IMR-90 (cell line): ENCODE results near the gene MYOM1. TPM values are rescaled to one million over a fixed set of nuclear protein-coding genes. Genes with fewer than 3 reads are reported as not detected.

Experiments
- ATAC-seq: fragments of 200-7000 bp; cut with Tn5 transposase; 2 replicates; pipeline ENCODE4 v1.9.1; 2020; ENCODE audit warnings: low read depth, mild to moderate bottlenecking, moderate library complexity
- BruUV-seq: library from RNA; stranded (reverse); fragments of 400-500 nt; replicated peaks from 2 replicates; lab custom pipeline; 2021; lab: Mats Ljungman, UMichigan
- CTCF ChIA-PET: fragments of 300-600 bp; formaldehyde crosslinking; extraction: SDS; loops from one replicate; lab custom pipeline; 2021; ENCODE audit warnings: antibody characterized with exemption; lab: Yijun Ruan, JAX
- POLR2A ChIA-PET: fragments of 300-600 bp; sonication (Branson Sonifier 250); formaldehyde crosslinking; loops from one replicate; lab custom pipeline; 2022; ENCODE audit warnings: antibody characterized with exemption; ENCODE audit not compliant: unreplicated experiment; lab: Charles Lee
- DNase-seq: peaks from one replicate; pipeline ENCODE4 v3.0.0; 2013
- H2AFZ ChIP-seq: replicated peaks from 2 replicates; pipeline ENCODE3; 2013; ENCODE audit warnings: low read length, mild to moderate bottlenecking; ENCODE audit not compliant: poor library complexity
- H2AK5ac ChIP-seq: 2 replicates; pipeline ENCODE4 v1.6.1; 2013; ENCODE audit warnings: low read depth, low read length, inconsistent platforms
- H2AK9ac ChIP-seq: replicated peaks from 2 replicates; pipeline ENCODE3; 2013; ENCODE audit warnings: mild to moderate bottlenecking, low read depth, low read length, moderate library complexity; ENCODE audit not compliant: poor library complexity
- H2BK120ac ChIP-seq: 2 replicates; pipeline ENCODE4 v1.6.1; 2013; ENCODE audit warnings: low read depth, low read length, inconsistent platforms
- H2BK15ac ChIP-seq: 3 replicates; pipeline ENCODE4 v1.6.1; 2013; ENCODE audit warnings: low read depth, low read length, inconsistent platforms
- H2BK20ac ChIP-seq: 2 replicates; pipeline ENCODE4 v1.6.1; 2013; ENCODE audit warnings: low read depth, mild to moderate bottlenecking, inconsistent platforms, low read length, moderate library complexity
- H2BK5ac ChIP-seq: 2 replicates; pipeline ENCODE4 v1.6.1; 2013; ENCODE audit warnings: mild to moderate bottlenecking, low read depth, low read length, inconsistent platforms; ENCODE audit not compliant: poor library complexity, severe bottlenecking
- H3K14ac ChIP-seq: replicated peaks from 2 replicates; pipeline ENCODE4 v1.6.1; 2013; ENCODE audit warnings: low read depth, low read length, inconsistent platforms
- H3K18ac ChIP-seq: 2 replicates; pipeline ENCODE4 v1.6.1; 2013; ENCODE audit warnings: low read depth, low read length, control low read depth
- H3K23ac ChIP-seq: 2 replicates; pipeline ENCODE4 v1.6.1; 2013; ENCODE audit warnings: low read depth, low read length, inconsistent platforms
- H3K27ac ChIP-seq: 2 replicates; pipeline ENCODE4 v1.5.1; 2013; ENCODE audit warnings: mild to moderate bottlenecking, control low read depth, low read length; ENCODE audit not compliant: insufficient read depth
- H3K27me3 ChIP-seq: 2 replicates; pipeline ENCODE4 v1.6.1; 2013; ENCODE audit warnings: low read length; ENCODE audit not compliant: control insufficient read depth, insufficient read depth
- H3K36me3 ChIP-seq: 2 replicates; pipeline ENCODE4 v1.6.1; 2013; ENCODE audit warnings: low read length, mixed read lengths; ENCODE audit not compliant: control insufficient read depth, insufficient read depth
- H3K4ac ChIP-seq: 2 replicates; pipeline ENCODE4 v1.6.1; 2013; ENCODE audit warnings: low read depth, low read length, inconsistent platforms
- H3K4me1 ChIP-seq: 2 replicates; pipeline ENCODE4 v1.6.1; 2013; ENCODE audit warnings: low read length, mixed read lengths; ENCODE audit not compliant: control insufficient read depth, insufficient read depth
- H3K4me2 ChIP-seq: 2 replicates; pipeline ENCODE4 v1.6.1; 2013; ENCODE audit warnings: low read depth, mild to moderate bottlenecking, control low read depth, low read length, moderate library complexity
- H3K4me3 ChIP-seq: 2 replicates; pipeline ENCODE4 v1.5.1; 2013; ENCODE audit warnings: low read depth, mild to moderate bottlenecking, control low read depth, low read length, moderate library complexity; ENCODE audit not compliant: insufficient read depth
- H3K56ac ChIP-seq: 2 replicates; pipeline ENCODE4 v1.6.1; 2013; ENCODE audit warnings: low read length, inconsistent platforms; ENCODE audit not compliant: insufficient read depth; ENCODE audit errors: extremely low read depth
- H3K79me1 ChIP-seq, 2 experiments: 2 replicates each; pipeline ENCODE4 v1.6.1; 2013; ENCODE audit warnings: low read length in 2 of 2, inconsistent platforms in 1 of 2, low read depth in 1 of 2
- H3K9ac ChIP-seq: 2 replicates; pipeline ENCODE4 v1.6.1; 2013; ENCODE audit warnings: low read depth, low read length, control low read depth
- H3K9me1 ChIP-seq: 2 replicates; pipeline ENCODE4 v1.6.1; 2013; ENCODE audit warnings: low read length, inconsistent platforms; ENCODE audit not compliant: insufficient read depth
- H3K9me3 ChIP-seq: 2 replicates; pipeline ENCODE4 v1.6.1; 2013; ENCODE audit warnings: low read length; ENCODE audit not compliant: control insufficient read depth, insufficient read depth
- H4K20me1 ChIP-seq: 2 replicates; pipeline ENCODE4 v1.6.1; 2013; ENCODE audit warnings: low read length, inconsistent platforms; ENCODE audit not compliant: insufficient read depth
- H4K5ac ChIP-seq: 2 replicates; pipeline ENCODE4 v1.6.1; 2013; ENCODE audit warnings: mild to moderate bottlenecking, low read depth, low read length, control low read depth
- H4K8ac ChIP-seq, 2 experiments: 2 replicates each; pipeline ENCODE4 v1.6.1; 2013; ENCODE audit warnings: low read depth in 2 of 2, low read length in 2 of 2, control low read depth in 1 of 2, inconsistent platforms in 1 of 2
- H4K91ac ChIP-seq: 2 replicates; pipeline ENCODE4 v1.6.1; 2013; ENCODE audit warnings: low read depth, low read length, inconsistent platforms; ENCODE audit not compliant: insufficient read depth
- BHLHE40 ChIP-seq: fragments of 150-350 bp; IDR thresholded peaks from 2 replicates; pipeline ENCODE4 v1.6.1; 2016; ENCODE audit warnings: mild to moderate bottlenecking, low read depth, low read length
- CEBPB ChIP-seq: IDR thresholded peaks from 2 replicates; pipeline ENCODE4 v1.6.1; 2012; ENCODE audit warnings: low read depth, low read length, improper control_type of control experiment
- CHD1 ChIP-seq: IDR thresholded peaks from 2 replicates; pipeline ENCODE4 v1.6.1; 2012; ENCODE audit warnings: low read depth, low read length, improper control_type of control experiment
- CTCF ChIP-seq: conservative IDR thresholded peaks from 2 replicates; pipeline ENCODE4 v1.5.1; 2012; ENCODE audit warnings: mild to moderate bottlenecking, low read depth, low read length, improper control_type of control experiment
- ELK1 ChIP-seq: fragments of 150-350 bp; IDR thresholded peaks from 2 replicates; pipeline ENCODE4 v1.6.1; 2016; ENCODE audit warnings: low read depth, mild to moderate bottlenecking, low read length, moderate library complexity, borderline replicate concordance
- FOS ChIP-seq: fragments of 150-350 bp; IDR thresholded peaks from 2 replicates; pipeline ENCODE4 v1.6.1; 2016; ENCODE audit warnings: low read depth, low read length
- MAFK ChIP-seq: IDR thresholded peaks from 2 replicates; pipeline ENCODE4 v1.6.1; 2012; ENCODE audit warnings: low read depth, low read length, improper control_type of control experiment
- MAZ ChIP-seq: IDR thresholded peaks from 2 replicates; pipeline ENCODE4 v1.6.1; 2012; ENCODE audit warnings: low read depth, mild to moderate bottlenecking, low read length, improper control_type of control experiment, moderate library complexity, borderline replicate concordance
- MXI1 ChIP-seq: IDR thresholded peaks from 2 replicates; pipeline ENCODE4 v1.6.1; 2012; ENCODE audit warnings: low read depth, mild to moderate bottlenecking, low read length, moderate library complexity, borderline replicate concordance
- NFE2L2 ChIP-seq: fragments of 150-350 bp; IDR thresholded peaks from 2 replicates; pipeline ENCODE4 v1.6.1; 2016; ENCODE audit warnings: low read depth, mild to moderate bottlenecking, low read length
- POLR2A ChIP-seq: IDR thresholded peaks from 2 replicates; pipeline ENCODE4 v1.6.1; 2012; ENCODE audit warnings: mild to moderate bottlenecking, low read depth, low read length
- RAD21 ChIP-seq: IDR thresholded peaks from 2 replicates; pipeline ENCODE4 v1.6.1; 2012; ENCODE audit warnings: low read length, improper control_type of control experiment
- RCOR1 ChIP-seq: IDR thresholded peaks from 2 replicates; pipeline ENCODE4 v1.6.1; 2012; ENCODE audit warnings: mild to moderate bottlenecking, low read length, improper control_type of control experiment; ENCODE audit not compliant: insufficient replicate concordance
- SMC3 ChIP-seq: fragments of 150-350 bp; IDR thresholded peaks from 2 replicates; pipeline ENCODE4 v1.6.1; 2016; ENCODE audit warnings: low read depth, mild to moderate bottlenecking, antibody characterized with exemption, low read length, moderate library complexity
- USF2 ChIP-seq: fragments of 150-350 bp; IDR thresholded peaks from 2 replicates; pipeline ENCODE4 v1.6.1; 2017; ENCODE audit warnings: mild to moderate bottlenecking, antibody characterized with exemption, low read length, low read depth
- WGBS, 2 experiments: methylation state at CpG; one replicate each; pipeline versions ENCODE4 v1.1.5 to v1.1.7; 2013; ENCODE audit warnings: missing lambda C conversion rate in 2 of 2; ENCODE audit not compliant: insufficient read length in 1 of 2; ENCODE audit errors: extremely low coverage in 2 of 2; 5-methylcytosine and 5-hydroxymethylcytosine counted together
- dilution Hi-C: fragments of 300-500 bp; cut with HindIII; formaldehyde crosslinking; loops from one replicate; pipeline ENCODE4 v1.14.3; 2018; ENCODE audit warnings: low sequenced_read_pairs; ENCODE audit not compliant: unreplicated experiment
- in situ Hi-C: fragments of 300-500 bp; cut with MboI; formaldehyde crosslinking; loops from 3 replicates; pipeline ENCODE4 v1.14.3; 2019; ENCODE audit warnings: low sequenced_read_pairs, inconsistent platforms, mixed read lengths
- intact Hi-C: fragments of 100-400 bp; cut with micrococcal nuclease; formaldehyde crosslinking; loops from 2 replicates; pipeline ENCODE4 v1.10.0; 2022
- polyA plus RNA-seq, 3 experiments: library from polyadenylated mRNA; depleted of rRNA; stranded (reverse); fragments of >200 nt; gene quantifications; 2 replicates each; pipeline ENCODE4 v1.2.3, GENCODE V29; 2012; ENCODE audit warnings: low replicate concordance in 1 of 3
- total RNA-seq: library from RNA; depleted of rRNA; stranded (reverse); fragments of >200 nt; gene quantifications from 2 replicates; pipeline ENCODE4 v1.2.3, GENCODE V29; 2012

The MYOM1 gene
- total and polyA plus RNA-seq, 2 of the 4 experiments (the other 2 are of a cell fraction): under 0.01 to 0.10 TPM

- no peak overlapping the region for H3K4me3 ChIP-seq
- intact Hi-C loops (no loop called here), in situ Hi-C loops (no loop called here), dilution Hi-C loops (no loop called here)
- H3K9me3 ChIP-seq: no peaks in the 10 kb centered on the region
- no peak overlapping the region for H2BK5ac ChIP-seq
- H3K23ac ChIP-seq: no peak overlapping the region
- ATAC-seq (no peak), DNase-seq (no peak)
- BruUV-seq: no TSS peak
- TF ChIP-seq RCOR1 (no peak), MAZ (no peak), FOS (no peak), POLR2A (no peak), CHD1 (no peak), CEBPB (no peak), ELK1 (no peak), NFE2L2 (no peak), SMC3 (no peak), RAD21 (no peak), MXI1 (no peak), CTCF (no peak), BHLHE40 (no peak), USF2 (no peak), MAFK (no peak)
- H2AFZ ChIP-seq: no peak overlapping the region
- H3K14ac ChIP-seq: no peak overlapping the region
- no peak overlapping the region for H3K9ac ChIP-seq
- H3K27me3 ChIP-seq: no peaks in the 10 kb centered on the region
- no peak overlapping the region for H2BK120ac ChIP-seq
- no peak overlapping the region for H4K8ac ChIP-seq
- H4K20me1 ChIP-seq: no peaks in the 10 kb centered on the region
- no peaks in the 10 kb centered on the region for H3K79me1 ChIP-seq
- no peak overlapping the region for H3K4ac ChIP-seq
- no peak overlapping the region for H3K27ac ChIP-seq
- no peak overlapping the region for H2AK5ac ChIP-seq
- no peaks in the 10 kb centered on the region for H3K36me3 ChIP-seq
- no peak overlapping the region for H4K5ac ChIP-seq
- H3K9me1 ChIP-seq: peaks cover 6% of the 10 kb centered on the region
- H2BK20ac ChIP-seq: no peak overlapping the region
- H3K4me2 ChIP-seq: no peak overlapping the region
- H3K18ac ChIP-seq: no peak overlapping the region
- no peaks in the 10 kb centered on the region; the same call in 1 of the 2 replicates for H3K4me1 ChIP-seq
- no peak overlapping the region for H3K56ac ChIP-seq
- ChIA-PET POLR2A (no interaction called here), CTCF (no interaction called here)
- no peak overlapping the region for H2BK15ac ChIP-seq
- H4K91ac ChIP-seq: no peak overlapping the region
- no peak overlapping the region for H2AK9ac ChIP-seq
- no CpG with 5 or more reads among the region's 4 CpGs for WGBS, 2 experiments
Observed at GRCh38 chr18:3209859-3210569, 9.8 kb downstream of the MYOM1 start.
